OCI-LY3 (cell line): Measurements from ENCODE around the gene METTL6.

Source experiments
- EZH2phosphoT487 ChIP-seq: fragments of 200-600 bp; shearing (Covaris generic); IDR thresholded peaks from 2 replicates; pipeline ENCODE4 v1.6.1; 2018; ENCODE audit warnings: antibody characterized with exemption, mixed run types, low read depth
- TF ChIP-seq, protein P1 (sequence below): fragments of 200-600, 300-600 bp; sonication (generic); IDR thresholded peaks from 2 replicates; pipeline ENCODE4 v1.5.1; 2014; ENCODE audit warnings: antibody characterized with exemption, low read length, low read depth

DNA sequence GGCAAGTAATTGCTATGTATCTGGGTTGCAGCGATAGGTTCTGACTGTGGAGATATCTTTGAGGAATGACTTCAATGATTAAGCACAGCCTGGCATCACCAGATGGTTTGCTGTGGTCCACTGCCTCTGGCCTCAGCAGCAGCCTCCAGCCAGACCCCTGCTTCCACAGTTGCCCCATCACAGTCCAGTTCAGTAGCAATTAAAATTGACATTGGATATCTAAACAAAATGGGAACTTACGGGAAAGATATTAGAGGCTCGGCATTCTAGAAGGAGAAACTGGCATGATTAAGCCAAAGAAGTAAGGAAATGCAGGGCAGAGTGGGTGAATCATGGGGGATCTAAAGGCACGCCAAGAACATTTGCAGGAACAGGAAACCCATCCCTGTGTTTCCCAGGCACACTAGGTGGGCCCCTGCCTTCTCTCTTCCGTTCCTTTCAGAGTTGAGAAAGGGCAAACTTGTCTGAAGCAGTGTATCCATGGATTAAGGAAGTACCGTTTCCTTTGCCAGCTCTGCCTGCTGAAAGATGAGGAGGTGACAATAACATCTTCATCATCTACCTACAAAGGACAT lies 58.7 kb downstream of the METTL6 start:
- TF ChIP-seq, protein P1, sequence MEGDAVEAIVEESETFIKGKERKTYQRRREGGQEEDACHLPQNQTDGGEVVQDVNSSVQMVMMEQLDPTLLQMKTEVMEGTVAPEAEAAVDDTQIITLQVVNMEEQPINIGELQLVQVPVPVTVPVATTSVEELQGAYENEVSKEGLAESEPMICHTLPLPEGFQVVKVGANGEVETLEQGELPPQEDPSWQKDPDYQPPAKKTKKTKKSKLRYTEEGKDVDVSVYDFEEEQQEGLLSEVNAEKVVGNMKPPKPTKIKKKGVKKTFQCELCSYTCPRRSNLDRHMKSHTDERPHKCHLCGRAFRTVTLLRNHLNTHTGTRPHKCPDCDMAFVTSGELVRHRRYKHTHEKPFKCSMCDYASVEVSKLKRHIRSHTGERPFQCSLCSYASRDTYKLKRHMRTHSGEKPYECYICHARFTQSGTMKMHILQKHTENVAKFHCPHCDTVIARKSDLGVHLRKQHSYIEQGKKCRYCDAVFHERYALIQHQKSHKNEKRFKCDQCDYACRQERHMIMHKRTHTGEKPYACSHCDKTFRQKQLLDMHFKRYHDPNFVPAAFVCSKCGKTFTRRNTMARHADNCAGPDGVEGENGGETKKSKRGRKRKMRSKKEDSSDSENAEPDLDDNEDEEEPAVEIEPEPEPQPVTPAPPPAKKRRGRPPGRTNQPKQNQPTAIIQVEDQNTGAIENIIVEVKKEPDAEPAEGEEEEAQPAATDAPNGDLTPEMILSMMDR: no peak
- no peak for TF ChIP-seq EZH2phosphoT487
